Measurements from ENCODE around the gene FADS6.

Gene FADS6

GRCh38 chr17:74924250-74924948 is 31.0 kb upstream of the FADS6 start, which contains the start of gene OTOP2:
OTOP2 (plus strand) TSS chr17:74924273; CDS start chr17:74924633, 360 bp downstream.
- peaks cover 6% of the 10 kb centered on the region; the same call in 1 of the 2 replicates for H3K4me1 ChIP-seq (ENCODE audit: insufficient read depth, low read length)
- H3K9me3 ChIP-seq (ENCODE audit: control insufficient read depth, insufficient read depth, low read length) = no peaks in the 10 kb centered on the region
- peak within 1 kb of the TSS; percentile 47; the same call in 1 of the 2 replicates for H3K9ac ChIP-seq (ENCODE audit: low read depth, low read length)
- no peaks in the 10 kb centered on the region for H3K36me3 ChIP-seq (ENCODE audit: insufficient read depth, low read length)

GRCh38 chr17:74923538-74924249 is 30.3 kb upstream of the FADS6 start:
- Histone ChIP-seq H3K36me3 (ENCODE audit: insufficient read depth, low read length) (no peaks in the 10 kb centered on the region), H3K9me3 (ENCODE audit: control insufficient read depth, insufficient read depth, low read length) (no peaks in the 10 kb centered on the region), H3K9ac (ENCODE audit: low read depth, low read length) (peak overlapping the region; percentile 47; the same call in 1 of the 2 replicates), H3K4me1 (ENCODE audit: insufficient read depth, low read length) (peaks cover 6% of the 10 kb centered on the region; the same call in 1 of the 2 replicates)

GRCh38 chr17:74922694-74923537 is 29.5 kb upstream of the FADS6 start, which contains the start of gene USH1G:
USH1G (minus strand) TSS chr17:74923255; CDS start chr17:74923073, 182 bp downstream.
- Histone ChIP-seq H3K36me3 (ENCODE audit: insufficient read depth, low read length) (no peaks in the 10 kb centered on the region), H3K4me1 (ENCODE audit: insufficient read depth, low read length) (peaks cover 6% of the 10 kb centered on the region; the same call in 1 of the 2 replicates), H3K9me3 (ENCODE audit: control insufficient read depth, insufficient read depth, low read length) (no peaks in the 10 kb centered on the region), H3K9ac (ENCODE audit: low read depth, low read length) (peak within 1 kb of the TSS; percentile 48; the same call in 1 of the 2 replicates)

- H3K4me1 ChIP-seq (ENCODE audit: insufficient read depth, low read length) = peaks cover 6% of the 10 kb centered on the region; the same call in 1 of the 2 replicates
- H3K9ac ChIP-seq (ENCODE audit: low read depth, low read length) = no peak overlapping the region
- no peaks in the 10 kb centered on the region for H3K36me3 ChIP-seq (ENCODE audit: insufficient read depth, low read length)
- H3K9me3 ChIP-seq (ENCODE audit: control insufficient read depth, insufficient read depth, low read length) = no peaks in the 10 kb centered on the region
Measured at GRCh38 chr17:74922172-74922571, 28.7 kb upstream of the FADS6 start.

- no peaks in the 10 kb centered on the region for H3K9me3 ChIP-seq (ENCODE audit: control insufficient read depth, insufficient read depth, low read length)
- no peak overlapping the region for H3K9ac ChIP-seq (ENCODE audit: low read depth, low read length)
- H3K4me1 ChIP-seq (ENCODE audit: insufficient read depth, low read length) = peaks cover 6% of the 10 kb centered on the region; the same call in 1 of the 2 replicates
- no peaks in the 10 kb centered on the region for H3K36me3 ChIP-seq (ENCODE audit: insufficient read depth, low read length)
Measured at GRCh38 chr17:74921769-74922168, 28.3 kb upstream of the FADS6 start.

- Histone ChIP-seq H3K9me3 (ENCODE audit: control insufficient read depth, insufficient read depth, low read length) (no peaks in the 10 kb centered on the region), H3K4me1 (ENCODE audit: insufficient read depth, low read length) (peaks cover 6% of the 10 kb centered on the region; the same call in 1 of the 2 replicates), H3K36me3 (ENCODE audit: insufficient read depth, low read length) (no peaks in the 10 kb centered on the region), H3K9ac (ENCODE audit: low read depth, low read length) (no peak overlapping the region)
Measured at GRCh38 chr17:74921026-74921681, 27.7 kb upstream of the FADS6 start.

GRCh38 chr17:74920642-74921025 is 27.2 kb upstream of the FADS6 start:
- no peaks in the 10 kb centered on the region for H3K9me3 ChIP-seq (ENCODE audit: control insufficient read depth, insufficient read depth, low read length)
- peaks cover 6% of the 10 kb centered on the region; the same call in 1 of the 2 replicates for H3K4me1 ChIP-seq (ENCODE audit: insufficient read depth, low read length)
- no peaks in the 10 kb centered on the region for H3K36me3 ChIP-seq (ENCODE audit: insufficient read depth, low read length)
- H3K9ac ChIP-seq (ENCODE audit: low read depth, low read length) = no peak overlapping the region

- Histone ChIP-seq H3K36me3 (ENCODE audit: insufficient read depth, low read length) (no peaks in the 10 kb centered on the region), H3K4me1 (ENCODE audit: insufficient read depth, low read length) (peaks cover 6% of the 10 kb centered on the region; the same call in 1 of the 2 replicates), H3K9me3 (ENCODE audit: control insufficient read depth, insufficient read depth, low read length) (no peaks in the 10 kb centered on the region), H3K9ac (ENCODE audit: low read depth, low read length) (no peak overlapping the region)
Measured at GRCh38 chr17:74920306-74920620, 26.8 kb upstream of the FADS6 start.

GRCh38 chr17:74919440-74920305 is 26.2 kb upstream of the FADS6 start:
- no peak overlapping the region for H3K9ac ChIP-seq (ENCODE audit: low read depth, low read length)
- peaks cover 6% of the 10 kb centered on the region; the same call in 1 of the 2 replicates for H3K4me1 ChIP-seq (ENCODE audit: insufficient read depth, low read length)
- no peaks in the 10 kb centered on the region for H3K36me3 ChIP-seq (ENCODE audit: insufficient read depth, low read length)
- H3K9me3 ChIP-seq (ENCODE audit: control insufficient read depth, insufficient read depth, low read length) = no peaks in the 10 kb centered on the region

GRCh38 chr17:74918906-74919305 is 25.5 kb upstream of the FADS6 start:
- peaks cover 6% of the 10 kb centered on the region; the same call in 1 of the 2 replicates for H3K4me1 ChIP-seq (ENCODE audit: insufficient read depth, low read length)
- no peaks in the 10 kb centered on the region for H3K36me3 ChIP-seq (ENCODE audit: insufficient read depth, low read length)
- no peak overlapping the region for H3K9ac ChIP-seq (ENCODE audit: low read depth, low read length)
- no peaks in the 10 kb centered on the region for H3K9me3 ChIP-seq (ENCODE audit: control insufficient read depth, insufficient read depth, low read length)

GRCh38 chr17:74917430-74917829 is 24.0 kb upstream of the FADS6 start:
- Histone ChIP-seq H3K4me1 (ENCODE audit: insufficient read depth, low read length) (peaks cover 6% of the 10 kb centered on the region; the same call in 1 of the 2 replicates), H3K9me3 (ENCODE audit: control insufficient read depth, insufficient read depth, low read length) (no peaks in the 10 kb centered on the region), H3K36me3 (ENCODE audit: insufficient read depth, low read length) (no peaks in the 10 kb centered on the region), H3K9ac (ENCODE audit: low read depth, low read length) (no peak overlapping the region)

GRCh38 chr17:74916851-74917199 is 23.4 kb upstream of the FADS6 start:
- Histone ChIP-seq H3K4me1 (ENCODE audit: insufficient read depth, low read length) (peaks cover 6% of the 10 kb centered on the region; the same call in 1 of the 2 replicates), H3K36me3 (ENCODE audit: insufficient read depth, low read length) (no peaks in the 10 kb centered on the region), H3K9ac (ENCODE audit: low read depth, low read length) (no peak overlapping the region), H3K9me3 (ENCODE audit: control insufficient read depth, insufficient read depth, low read length) (no peaks in the 10 kb centered on the region)

Measured in ES-I3 (cell line).